Middle frontal gyrus (tissue), 1 donor: ENCODE data around the gene PRDM8.

Source experiments
- DNase-seq: peaks from one replicate; pipeline ENCODE4 v3.0.0-alpha.2; 2015; ENCODE audit warnings: low spot score; ENCODE audit errors: extremely low spot score

PRDM8 gene

GRCh38 chr4:80183250-80184052, 13.9 kb upstream of the PRDM8 start:
- DNase-seq: no peak

GRCh38 chr4:80184053-80184824, 13.1 kb upstream of the PRDM8 start:
- DNase-seq: peak; percentile 65

GRCh38 chr4:80184825-80185756, 12.2 kb upstream of the PRDM8 start:
- no peak for DNase-seq

DNA sequence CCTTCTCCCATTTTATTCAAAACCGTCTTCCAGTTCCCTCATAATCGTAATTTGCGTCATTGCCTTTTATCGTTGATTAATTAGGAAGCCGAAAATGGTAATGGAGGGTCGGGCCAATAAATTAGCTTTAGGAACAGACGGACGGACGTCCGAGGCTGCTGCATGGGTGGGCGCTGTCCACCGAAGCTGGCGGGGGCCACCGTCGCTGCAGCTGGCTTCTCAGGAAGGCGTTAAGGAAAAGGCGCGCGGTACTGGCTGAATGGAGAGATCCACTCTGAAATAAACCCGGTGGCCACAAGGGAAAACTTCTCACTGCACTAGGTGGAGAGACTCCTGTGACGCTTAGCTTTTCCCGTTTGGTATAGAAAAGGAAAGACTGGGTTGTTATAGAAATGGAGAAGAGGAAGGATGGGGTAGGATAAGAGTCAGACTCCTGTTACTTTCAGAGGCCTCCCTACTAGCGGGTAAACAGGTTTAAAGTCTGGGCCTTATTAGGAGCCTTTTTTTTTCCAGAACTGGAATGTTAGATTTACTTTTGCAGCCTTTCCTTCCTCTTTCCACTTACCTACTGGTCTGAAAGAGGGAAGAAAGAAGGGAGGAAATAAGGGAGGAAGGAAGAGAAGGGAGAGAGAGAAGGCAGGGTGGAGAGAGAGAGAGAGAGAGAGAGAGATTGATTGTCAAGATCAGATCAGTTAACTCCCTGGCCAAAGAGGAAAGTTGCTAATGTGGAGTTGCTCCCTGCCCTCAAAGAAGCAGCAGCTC, 11.3 kb upstream of the PRDM8 start:
- DNase-seq: no peak

- DNase-seq: no peak
These were observed 10.6 kb upstream of the PRDM8 start for GRCh38 chr4:80186676-80187075.

DNA sequence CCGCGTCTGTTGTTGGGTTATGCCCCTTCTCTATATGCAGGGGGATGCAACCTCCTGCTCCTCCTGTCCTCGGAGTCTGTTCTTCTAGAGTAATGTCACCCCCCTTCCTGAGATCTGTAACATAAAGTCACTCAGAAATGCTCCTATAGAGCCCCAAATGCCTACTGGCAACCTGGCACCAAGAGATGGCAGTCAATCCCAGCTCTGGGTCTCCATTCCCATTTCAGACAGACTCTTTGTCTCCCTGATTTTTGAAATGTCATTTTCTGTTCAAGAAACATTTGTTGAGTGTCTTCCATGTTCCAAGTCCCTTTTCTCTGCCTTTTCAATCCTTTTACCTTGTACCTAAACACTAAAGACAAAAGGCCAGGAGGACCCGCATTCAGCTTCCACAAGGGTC, 9.6 kb upstream of the PRDM8 start:
- DNase-seq: no peak

DNA sequence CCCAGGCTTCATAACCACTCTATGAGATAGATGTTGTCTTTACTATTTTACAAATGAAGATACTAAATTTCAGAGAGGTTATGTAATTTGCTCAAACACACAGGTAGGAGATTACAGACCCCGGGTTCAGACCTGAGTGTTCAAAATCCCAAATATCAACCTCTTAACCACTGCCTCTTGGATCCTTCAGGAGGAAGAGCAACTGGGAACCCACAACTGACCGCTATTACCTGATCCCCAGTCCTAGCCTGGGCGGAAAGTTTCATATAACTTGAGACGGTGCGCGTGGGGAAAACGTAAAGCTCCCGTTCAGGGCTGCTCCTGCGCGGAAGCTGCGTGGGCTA, 8.9 kb upstream of the PRDM8 start:
- no peak for DNase-seq

DNA sequence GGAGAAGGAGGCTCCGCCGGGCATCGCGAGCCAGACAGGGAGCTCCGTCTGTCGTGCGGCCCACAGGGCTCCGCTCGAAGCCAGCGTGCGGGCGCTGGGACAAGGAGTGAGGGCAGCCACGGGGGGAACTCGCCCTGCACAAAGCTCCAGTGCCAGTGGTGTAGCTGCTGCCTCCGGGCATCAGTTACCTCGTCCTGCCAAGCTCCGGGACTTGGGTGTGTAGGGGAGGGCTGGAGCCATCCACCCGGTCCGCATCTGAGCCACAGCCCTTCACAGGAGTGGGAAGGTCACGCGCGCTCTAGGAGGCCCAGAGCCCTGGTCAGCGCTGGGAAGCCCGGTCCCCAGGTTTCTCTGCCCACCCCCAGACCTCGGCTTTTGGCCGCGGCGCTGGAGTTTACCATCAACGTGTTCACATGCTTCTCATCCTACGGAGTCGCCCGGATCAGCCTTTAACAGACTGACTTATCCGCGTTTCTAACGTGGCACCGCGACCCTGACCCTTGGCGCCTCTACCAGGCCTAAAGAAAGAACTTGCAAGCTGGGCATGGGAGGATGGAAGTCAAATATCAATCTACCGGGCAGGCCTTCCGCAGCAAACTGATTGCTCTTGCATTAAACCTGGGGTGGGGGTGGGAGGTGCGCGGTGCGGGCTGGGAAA, 8.4 kb upstream of the PRDM8 start:
- DNase-seq: no peak

DNA sequence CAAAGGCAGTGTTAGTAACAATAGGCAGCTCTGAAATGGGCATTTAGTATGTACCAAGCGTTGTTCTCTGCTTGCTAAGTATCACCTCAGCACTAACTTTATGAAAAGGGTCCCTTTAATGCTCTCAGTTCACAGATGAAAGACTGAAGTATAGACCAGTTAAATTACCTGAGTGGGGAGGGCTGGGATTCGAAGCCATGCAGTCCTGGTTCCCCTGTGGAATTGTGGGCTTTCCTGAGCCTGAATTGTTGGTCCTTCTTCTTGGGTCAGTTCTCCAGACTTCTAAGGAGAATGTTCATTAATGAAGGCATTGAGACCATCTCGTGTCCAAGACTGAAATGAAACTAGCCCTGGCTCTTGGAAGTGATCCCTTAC, 7.7 kb upstream of the PRDM8 start:
- DNase-seq: no peak

DNA sequence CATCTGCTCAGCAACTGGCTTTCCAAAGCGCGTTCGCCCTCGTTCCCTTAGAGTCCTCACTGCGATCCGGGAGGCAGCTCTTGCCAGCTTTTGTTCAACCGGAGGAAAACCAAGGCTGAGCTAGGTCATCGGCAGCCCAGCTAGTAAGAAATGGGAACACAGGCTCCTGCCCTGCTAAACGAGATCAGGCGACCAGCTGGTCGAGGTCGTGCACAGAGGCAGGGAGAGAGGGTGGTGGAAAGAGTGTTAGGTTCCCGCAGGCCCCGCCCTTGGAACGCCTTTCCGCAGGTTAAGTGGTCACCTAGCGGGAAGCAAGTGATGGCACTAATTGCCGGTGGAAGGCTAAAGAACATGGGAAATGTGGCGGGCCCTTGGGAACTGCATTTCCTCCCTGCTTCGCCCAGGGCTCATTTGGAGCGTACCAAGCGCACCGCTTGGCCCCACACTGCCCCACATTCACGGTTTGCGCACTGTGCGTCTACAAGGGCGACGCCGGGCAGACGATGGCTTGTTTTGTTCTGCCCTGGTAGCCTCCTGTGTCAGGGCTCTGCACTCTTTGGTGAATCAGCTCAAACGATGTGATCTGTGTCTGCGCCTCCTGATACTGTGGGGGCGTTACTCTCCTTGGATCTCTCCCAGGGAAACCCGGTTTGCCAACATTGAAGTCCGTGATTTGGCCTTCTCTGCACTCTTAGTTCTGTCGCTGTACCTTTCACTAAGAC, 7.2 kb upstream of the PRDM8 start:
- DNase-seq: no peak

- DNase-seq: no peak
These were observed 4.9 kb upstream of the PRDM8 start for GRCh38 chr4:80192252-80192866.

- DNase-seq: no peak
These were observed 4.4 kb upstream of the PRDM8 start for GRCh38 chr4:80192937-80193336.

DNA sequence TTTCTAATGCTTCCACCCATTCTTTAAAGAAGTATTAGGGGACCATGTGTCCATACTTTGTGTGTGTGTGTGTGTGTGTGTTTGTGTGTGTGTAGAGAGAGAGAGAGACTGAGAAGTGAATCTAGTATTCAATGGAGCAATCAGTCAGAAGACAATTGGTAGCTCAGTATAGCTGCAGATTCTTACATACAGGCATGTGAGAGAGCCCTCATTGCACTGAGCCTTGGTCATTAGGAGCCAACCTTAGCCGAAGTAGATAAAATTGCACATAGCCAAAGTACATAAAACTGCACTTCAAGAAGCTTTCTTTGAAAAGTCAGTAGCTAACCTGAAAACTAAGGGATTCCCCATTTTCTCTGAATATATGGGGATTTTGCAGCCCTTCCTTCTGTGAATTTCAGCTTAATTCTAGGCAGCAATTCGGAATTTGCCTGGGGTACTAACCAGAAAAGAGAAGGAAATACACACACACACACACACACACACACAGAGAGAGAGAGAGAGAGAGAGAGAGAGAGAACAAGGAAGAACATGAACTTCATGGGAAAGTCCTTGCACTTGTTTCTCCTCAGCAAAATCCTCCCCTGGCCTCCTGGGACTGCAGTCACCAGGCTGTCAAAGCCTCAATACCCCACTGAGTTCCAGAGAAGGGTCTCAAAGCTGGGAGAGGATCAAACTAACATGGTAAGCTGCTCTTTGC, 1.7 kb upstream of the PRDM8 start:
- no peak for DNase-seq

- no peak for DNase-seq
These were observed 913 bp upstream of the PRDM8 start for GRCh38 chr4:80196259-80196921.

GRCh38 chr4:80197601-80198440, 518 bp downstream of the PRDM8 start:
- no peak for DNase-seq

- DNase-seq: no peak
These were observed 1.1 kb downstream of the PRDM8 start for GRCh38 chr4:80198441-80198837.

- no peak for DNase-seq
These were observed 1.8 kb downstream of the PRDM8 start for GRCh38 chr4:80199004-80199560.
